ENCODE results near the gene FLVCR2.

- TF ChIP-seq, protein P1, sequence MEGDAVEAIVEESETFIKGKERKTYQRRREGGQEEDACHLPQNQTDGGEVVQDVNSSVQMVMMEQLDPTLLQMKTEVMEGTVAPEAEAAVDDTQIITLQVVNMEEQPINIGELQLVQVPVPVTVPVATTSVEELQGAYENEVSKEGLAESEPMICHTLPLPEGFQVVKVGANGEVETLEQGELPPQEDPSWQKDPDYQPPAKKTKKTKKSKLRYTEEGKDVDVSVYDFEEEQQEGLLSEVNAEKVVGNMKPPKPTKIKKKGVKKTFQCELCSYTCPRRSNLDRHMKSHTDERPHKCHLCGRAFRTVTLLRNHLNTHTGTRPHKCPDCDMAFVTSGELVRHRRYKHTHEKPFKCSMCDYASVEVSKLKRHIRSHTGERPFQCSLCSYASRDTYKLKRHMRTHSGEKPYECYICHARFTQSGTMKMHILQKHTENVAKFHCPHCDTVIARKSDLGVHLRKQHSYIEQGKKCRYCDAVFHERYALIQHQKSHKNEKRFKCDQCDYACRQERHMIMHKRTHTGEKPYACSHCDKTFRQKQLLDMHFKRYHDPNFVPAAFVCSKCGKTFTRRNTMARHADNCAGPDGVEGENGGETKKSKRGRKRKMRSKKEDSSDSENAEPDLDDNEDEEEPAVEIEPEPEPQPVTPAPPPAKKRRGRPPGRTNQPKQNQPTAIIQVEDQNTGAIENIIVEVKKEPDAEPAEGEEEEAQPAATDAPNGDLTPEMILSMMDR (IDR thresholded peaks at IDR 0.05; ENCODE audit: low read depth, low read length, poor library complexity, severe bottlenecking) = no peak
- no peak for TF ChIP-seq EZH2phosphoT487 (IDR thresholded peaks at IDR 0.05; ENCODE audit: borderline replicate concordance, low read length)
Observed at GRCh38 chr14:75578786-75579337, 442 bp downstream of the FLVCR2 start.

All from DOHH2 (cell line).